Testis (tissue), 2 donors: ENCODE measurements around the gene GATB.

Source experiments
- CTCF ChIP-seq, 3 experiments: fragments of 450-650 bp in 2 of 3; fragments of 200-600 bp in 1 of 3; sonication (generic) in 1 of 3; IDR thresholded peaks; one replicate each; pipeline ENCODE4 v1.5.1; 2016 to 2019; ENCODE audit warnings: antibody characterized with exemption in 3 of 3, mild to moderate bottlenecking in 2 of 3, moderate library complexity in 1 of 3
- POLR2A ChIP-seq: fragments of 450-650 bp; IDR thresholded peaks from one replicate; pipeline ENCODE4 v1.6.1; 2017; ENCODE audit warnings: antibody characterized with exemption, mild to moderate bottlenecking, moderate library complexity

- TF ChIP-seq CTCF (IDR thresholded peaks at IDR 0.05): no peak
- TF ChIP-seq POLR2A: no peak
These were observed 133.3 kb downstream of the GATB start for GRCh38 chr4:151627491-151627890.
